Measurements from ENCODE around the gene NFIA.

Gene NFIA

GRCh38 chr1:61247051-61247825 is 164.9 kb downstream of the NFIA start:
- DNase-seq (ENCODE audit: low read depth) = no peak

- DNase-seq (ENCODE audit: low read depth) = no peak
Measured at GRCh38 chr1:61247881-61248752, 165.8 kb downstream of the NFIA start.

GRCh38 chr1:61250933-61251332 is 168.6 kb downstream of the NFIA start:
- no peak for DNase-seq (ENCODE audit: low read depth)

DNA sequence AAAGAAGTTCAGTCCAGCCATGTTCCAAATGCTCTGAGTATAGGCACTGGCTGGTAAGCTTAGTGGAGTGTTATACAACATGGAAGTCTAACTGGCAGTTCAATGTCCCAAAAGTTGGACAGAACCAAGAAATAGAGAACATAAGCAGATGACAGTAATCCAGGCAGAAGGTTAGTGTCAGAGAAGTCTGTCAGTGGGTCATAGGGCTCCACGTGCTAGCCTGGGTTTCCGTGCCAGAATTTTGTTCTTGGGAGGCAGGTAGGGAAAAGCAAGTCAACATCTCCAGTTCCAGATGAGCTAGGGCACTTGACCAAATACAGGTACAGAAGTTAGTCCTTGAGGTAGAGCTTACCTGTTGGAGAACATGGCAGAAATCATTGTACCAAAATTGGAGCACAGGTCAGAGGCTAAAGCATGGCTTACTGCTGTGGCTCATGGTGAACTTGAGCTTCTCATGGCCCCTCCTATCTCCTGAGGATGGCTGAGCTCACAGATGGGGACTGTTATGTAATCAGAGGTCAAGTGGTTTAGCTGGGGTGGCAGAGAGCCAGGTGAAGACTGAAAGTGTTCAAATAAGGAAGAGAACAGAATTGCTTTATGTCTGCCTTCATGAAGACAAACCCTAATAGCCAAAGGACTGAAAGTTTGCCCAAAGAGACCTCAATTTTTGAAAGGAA is 170.8 kb downstream of the NFIA start:
- no peak for DNase-seq (ENCODE audit: low read depth)

DNA sequence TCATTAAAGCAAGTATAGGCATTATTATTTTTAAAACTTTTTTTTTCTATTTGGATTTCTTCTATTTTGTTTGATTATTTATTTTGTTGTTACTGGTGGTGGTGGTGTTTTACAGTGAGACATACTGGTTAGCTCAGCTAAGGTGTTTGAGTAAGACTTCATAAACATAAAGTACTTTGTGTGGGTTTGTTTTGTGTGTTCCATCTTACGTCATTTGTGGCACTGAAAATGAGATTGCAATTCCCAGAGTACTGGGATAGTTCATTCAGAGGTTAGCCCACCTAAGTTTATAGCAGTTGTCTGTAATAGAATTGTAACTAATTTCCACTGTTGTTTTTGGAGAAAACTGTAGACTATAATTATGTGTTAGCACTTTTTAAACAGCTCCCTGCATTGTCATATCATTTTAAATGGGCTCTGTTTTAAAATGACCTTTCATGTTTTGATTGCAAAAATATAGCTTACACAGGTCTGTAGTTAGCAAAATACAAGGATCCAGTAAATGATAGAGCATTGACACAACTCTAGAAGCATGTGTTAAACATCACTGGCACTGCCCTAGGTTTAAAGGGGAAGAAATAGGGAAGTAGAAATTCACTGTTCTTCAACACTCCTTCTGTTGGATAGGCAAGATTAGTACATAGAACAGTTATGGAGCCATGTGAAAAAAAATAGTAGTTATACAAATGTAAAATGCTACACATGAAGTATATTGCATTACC is 171.7 kb downstream of the NFIA start:
- no peak for DNase-seq (ENCODE audit: low read depth)

DNA sequence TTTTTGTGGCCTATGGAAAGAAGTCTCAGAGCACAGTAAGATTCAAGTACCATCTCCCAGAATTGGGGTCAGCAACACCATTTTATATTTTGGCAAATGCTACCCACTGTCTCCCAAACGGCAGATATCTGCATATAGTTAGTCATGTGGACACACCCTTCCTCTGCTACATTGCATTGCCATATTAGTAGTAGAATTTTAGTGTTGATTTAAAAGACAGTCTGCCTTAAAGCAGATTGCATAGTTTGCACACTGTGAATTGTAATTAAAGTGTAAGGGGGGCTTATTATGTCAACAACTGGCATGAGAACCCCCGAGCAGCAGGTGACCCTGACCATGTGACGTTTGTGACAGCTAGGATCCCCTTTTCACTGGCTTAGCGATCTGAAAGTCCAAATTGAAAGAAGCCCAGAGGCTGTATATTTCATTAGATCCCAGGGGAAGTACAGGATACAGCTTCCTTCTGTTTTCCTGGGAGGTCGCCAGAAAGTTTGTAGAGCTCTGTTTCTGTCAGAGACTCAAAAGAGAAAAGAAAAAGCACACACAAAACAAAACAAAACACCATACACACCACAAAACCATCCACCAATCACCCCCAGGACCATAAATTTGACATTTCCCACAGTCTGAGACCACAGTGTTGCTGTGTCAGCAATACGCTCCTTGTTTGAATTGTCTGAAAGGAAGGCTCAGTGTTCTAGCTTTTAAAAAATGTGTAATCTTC is 172.4 kb downstream of the NFIA start:
- DNase-seq (ENCODE audit: low read depth) = no peak

DNA sequence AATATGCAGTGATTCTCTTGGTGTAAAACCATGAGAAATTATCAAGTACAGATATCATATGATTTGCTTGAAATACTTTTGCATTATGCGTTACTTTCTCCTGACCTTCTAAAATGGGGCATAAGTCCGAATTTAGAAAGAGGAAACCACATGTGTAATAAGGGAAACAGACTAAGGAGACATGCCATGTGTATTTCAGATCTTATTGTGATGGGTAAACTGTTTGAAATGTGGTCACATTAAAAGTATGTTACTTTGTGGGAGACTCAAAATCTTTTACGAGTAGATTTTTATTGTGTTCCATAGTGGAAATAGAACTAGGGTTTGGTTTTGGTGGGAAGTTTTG is 173.0 kb downstream of the NFIA start:
- no peak for DNase-seq (ENCODE audit: low read depth)

DNA sequence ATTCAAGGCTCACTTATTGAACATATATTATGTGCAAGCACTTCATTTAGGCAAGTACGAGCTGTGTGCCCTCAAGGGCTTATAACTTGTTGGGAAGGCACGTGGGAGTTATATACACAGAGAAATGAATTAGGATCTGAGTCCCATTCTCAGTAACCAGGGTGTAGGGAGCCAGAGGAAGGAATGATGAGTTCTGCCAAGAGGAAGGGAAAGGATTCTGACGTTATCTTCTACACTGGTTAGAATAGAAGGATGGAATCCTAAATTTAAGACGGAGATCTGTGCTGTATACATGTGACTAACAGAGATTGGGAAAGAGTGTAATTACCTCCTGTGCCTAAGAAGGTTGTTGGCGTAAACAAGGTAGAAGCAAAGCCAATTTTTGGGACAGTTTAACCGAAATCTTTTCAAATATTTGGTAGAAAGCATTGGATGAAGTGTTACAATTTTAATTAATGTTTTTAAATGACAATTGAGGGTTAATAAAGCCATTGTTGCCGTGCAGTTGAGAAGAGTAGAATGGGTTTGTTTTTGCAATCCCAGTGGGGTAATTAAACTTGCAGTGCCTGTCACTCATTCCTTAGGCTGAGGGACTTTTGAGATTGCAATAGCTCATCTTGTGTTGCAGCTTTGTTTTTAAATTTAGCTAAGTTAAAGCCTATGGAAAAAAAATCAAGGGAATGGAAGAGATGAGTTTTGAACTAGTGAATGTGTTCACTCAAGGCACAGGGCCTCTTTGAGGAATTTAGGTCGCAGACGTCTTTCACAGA is 177.2 kb downstream of the NFIA start:
- DNase-seq (ENCODE audit: low read depth) = no peak

DNA sequence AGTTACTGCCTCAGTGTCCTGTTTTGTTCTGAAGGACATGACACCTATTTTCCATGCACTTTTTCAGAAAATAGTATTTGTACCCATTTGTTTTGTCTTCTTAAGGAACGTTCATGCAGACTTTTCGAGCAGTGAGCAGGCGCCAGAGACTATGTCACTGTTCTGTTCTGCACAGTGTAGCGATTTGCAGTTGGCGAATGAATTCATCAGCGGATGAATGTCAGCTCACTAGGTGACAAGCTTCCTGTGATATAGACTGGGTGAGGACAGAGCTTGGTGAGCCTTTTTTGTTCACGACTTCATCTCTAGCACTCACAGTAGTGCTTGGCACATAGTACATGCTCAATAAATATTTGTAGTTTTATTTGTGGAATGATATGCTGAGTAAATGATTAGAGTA is 177.8 kb downstream of the NFIA start:
- no peak for DNase-seq (ENCODE audit: low read depth)

DNA sequence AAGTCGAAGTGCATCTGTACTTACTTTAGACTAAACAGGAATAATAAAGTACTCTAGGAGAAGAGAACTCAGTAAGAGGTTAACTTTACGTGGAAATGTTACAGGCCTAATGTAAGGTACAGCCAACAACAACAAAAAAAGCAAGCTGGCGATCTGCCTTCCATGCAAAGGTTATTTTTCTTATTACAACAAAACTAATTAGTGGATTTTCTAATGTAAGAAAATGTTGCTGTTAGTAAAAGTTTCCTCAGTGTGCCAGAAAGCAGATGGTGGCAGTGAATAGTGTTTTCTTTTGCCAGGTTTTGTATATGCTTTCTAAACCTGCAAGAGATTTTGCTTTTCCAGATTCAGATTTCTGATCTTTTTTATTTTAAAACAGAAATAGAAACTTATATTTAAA is 179.2 kb downstream of the NFIA start:
- DNase-seq (ENCODE audit: low read depth) = no peak

GRCh38 chr1:61263905-61264824 is 181.8 kb downstream of the NFIA start:
- no peak for DNase-seq (ENCODE audit: low read depth)

DNA sequence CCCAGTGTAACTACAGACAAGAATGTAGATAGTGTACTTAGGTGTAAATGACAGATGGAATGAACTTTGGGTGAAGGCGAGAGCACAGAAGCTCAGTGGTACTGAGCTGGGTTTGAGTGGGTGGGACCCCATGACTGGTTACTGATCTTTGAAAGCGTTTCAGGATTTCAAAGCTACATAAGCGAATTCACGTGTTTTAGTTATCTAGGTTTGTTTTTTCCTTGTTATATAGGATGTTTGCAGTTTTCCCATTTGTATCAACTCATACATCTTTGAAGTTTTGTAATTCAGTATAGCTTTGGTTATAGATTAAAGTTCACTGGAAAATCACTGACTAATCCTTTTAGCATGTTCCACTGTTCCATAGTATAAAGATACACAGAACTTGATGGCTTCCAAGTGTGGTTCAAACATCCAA is 182.5 kb downstream of the NFIA start:
- no peak for DNase-seq (ENCODE audit: low read depth)

GRCh38 chr1:61265665-61266064 is 183.3 kb downstream of the NFIA start:
- no peak for DNase-seq (ENCODE audit: low read depth)

GRCh38 chr1:61266738-61267137 is 184.4 kb downstream of the NFIA start:
- no peak for DNase-seq (ENCODE audit: low read depth)

DNA sequence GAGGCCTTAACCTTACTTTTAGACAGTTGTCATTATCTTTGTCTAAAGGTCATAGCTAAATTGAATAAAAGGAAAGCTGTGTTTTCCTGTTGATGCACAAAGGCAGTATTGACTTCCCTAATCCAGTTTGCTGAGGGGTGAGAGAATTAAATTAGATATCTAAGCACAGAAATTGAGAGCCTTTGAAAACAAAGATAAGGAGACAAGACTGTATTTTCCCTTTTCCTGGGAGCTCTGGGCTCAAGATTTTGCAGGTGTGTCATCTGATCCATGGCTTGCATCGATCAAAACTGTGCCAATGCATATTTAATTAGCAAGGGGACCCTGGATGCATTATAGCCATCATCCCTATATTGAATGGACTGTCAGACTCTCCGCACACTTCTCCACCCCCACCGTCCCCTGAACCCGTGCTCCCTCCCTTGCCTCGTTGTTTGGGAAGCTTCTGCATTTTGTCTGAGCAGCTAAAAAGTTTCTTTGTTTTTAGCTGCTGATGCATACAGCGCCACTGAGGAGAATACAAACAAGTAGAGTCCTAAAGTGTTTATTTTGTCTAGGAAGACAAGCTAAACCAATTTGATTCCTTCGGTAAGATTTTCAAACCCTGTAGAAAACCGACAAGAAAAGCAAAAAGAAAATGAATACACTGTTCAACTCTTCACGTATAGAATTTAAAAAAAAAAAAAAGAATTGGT is 186.3 kb downstream of the NFIA start:
- DNase-seq (ENCODE audit: low read depth) = no peak

DNA sequence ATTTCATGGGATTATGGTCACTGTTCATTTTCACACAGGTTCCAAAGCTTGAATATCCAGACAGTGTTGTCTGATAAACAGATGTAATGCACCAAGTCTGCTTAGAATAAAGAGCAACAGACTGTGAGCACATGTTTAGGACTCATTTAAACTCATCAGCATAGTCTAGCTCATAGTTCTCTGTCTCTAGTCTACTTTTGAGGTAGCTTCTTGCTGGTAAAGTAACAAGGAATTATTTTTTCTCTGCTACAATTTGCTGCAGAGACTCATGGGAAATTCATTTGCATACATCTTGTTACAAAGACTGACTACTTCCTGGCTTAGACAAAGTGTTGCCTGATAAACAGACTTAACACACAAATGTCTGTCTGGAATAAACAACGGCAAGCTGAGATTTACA is 187.2 kb downstream of the NFIA start:
- no peak for DNase-seq (ENCODE audit: low read depth)

GRCh38 chr1:61270107-61270506 is 187.7 kb downstream of the NFIA start:
- no peak for DNase-seq (ENCODE audit: low read depth)

DNA sequence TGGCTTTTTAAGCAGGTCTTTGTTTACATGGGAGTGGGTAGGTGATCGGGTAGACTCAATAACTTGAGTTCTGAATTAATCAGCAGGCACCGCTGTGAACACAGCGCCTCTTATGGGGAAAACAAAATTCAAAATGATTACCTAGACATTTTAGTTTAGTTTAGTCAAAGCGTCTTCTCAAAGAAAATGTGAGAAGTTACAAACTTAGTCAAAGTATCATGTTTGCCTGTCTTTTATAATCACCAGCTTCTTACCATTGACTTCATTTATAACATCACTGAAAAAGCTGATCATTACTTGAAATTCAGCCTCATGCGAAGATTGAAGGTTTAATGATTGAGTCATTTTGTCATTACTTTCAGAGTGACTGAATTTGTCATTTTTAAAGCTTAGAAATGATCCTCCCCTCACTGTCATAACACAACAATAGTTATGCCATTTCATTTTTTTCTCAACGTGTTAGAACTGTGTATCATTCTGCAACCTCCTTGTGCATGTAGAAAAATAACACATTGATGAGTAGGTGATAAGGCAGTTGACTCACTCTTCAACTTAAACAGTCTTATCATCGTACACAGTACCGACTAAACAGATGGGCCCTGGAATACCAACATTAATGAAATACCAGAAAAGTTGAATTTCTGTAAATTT is 188.5 kb downstream of the NFIA start:
- no peak for DNase-seq (ENCODE audit: low read depth)

- DNase-seq (ENCODE audit: low read depth) = no peak
Measured at GRCh38 chr1:61271412-61271789, 189.0 kb downstream of the NFIA start.

Data from stimulated activated CD8-positive, alpha-beta memory T cell treated with anti-CD3 and anti-CD28 coated beads, Interleukin-15, amount 100 ng/mL, for 24 hours (primary cell).